ENCODE results near the gene CMSS1.
"Not testable (repeated sequence)": the region's sequence is repeated elsewhere in the genome, so short reads cannot be mapped to it uniquely, and the experiment has no call there.

The CMSS1 gene

DNA sequence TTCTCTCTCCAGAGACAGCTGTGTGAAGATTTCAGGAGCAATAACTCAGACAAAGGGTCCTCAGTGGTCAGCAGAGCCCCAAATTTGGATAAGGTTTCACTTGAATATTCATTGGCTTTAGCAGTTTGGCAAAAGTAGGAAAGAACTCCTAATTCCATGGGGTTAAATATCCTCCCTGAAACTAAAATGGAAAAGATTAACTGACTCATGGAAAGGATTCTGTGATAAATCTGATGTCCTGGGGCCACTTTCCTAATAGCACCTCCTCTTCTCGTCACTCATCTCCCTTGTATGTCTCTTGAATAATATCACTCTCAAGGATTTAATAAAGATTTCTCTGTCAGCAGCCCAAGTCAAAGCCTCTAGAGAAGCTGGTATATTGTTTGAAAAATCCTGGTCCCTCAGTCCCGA is 409.9 kb downstream of the CMSS1 start:
- no peak for DNase-seq (ENCODE audit: low spot score)

DNA sequence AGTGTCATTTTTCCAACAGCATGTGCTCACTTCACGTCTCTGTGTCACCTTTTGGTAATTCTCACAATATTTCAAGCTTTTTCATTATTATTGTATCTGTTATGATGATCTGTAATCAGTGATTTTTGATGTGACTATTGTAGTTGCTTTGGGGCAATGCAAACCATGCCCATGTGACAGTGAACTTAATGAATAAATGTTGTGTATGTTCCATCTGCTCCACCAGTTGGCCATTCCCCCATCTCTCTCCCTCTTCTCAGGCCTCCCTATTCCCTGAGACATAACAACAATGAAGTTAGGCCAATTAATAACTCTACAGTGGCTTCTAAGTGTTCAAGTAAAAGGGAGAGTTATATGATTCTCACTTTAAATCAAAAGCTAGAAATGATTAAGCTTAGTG is 410.6 kb downstream of the CMSS1 start:
- DNase-seq (ENCODE audit: low spot score): no peak

DNA sequence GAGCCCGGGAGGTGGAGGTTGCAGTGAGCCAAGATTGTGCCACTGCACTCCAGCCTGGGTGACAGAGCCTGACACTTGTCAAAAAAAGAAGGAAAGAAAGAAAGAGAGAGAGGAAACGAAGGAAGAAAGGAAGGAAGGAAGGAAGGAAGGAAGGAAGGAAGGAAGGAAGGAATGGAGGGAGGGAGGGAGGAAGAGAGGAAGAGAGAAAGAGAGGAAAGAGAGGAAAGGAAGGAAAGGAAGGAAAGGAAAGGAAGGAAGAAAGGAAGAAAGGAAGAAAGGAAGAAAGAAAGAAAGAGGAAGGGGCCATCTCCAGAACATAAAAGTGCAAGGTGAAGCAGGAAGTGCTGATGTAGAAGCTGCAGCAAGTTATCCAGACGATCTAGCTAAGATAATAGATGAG is 411.5 kb downstream of the CMSS1 start:
- DNase-seq (ENCODE audit: low spot score): not testable (repeated sequence)

DNA sequence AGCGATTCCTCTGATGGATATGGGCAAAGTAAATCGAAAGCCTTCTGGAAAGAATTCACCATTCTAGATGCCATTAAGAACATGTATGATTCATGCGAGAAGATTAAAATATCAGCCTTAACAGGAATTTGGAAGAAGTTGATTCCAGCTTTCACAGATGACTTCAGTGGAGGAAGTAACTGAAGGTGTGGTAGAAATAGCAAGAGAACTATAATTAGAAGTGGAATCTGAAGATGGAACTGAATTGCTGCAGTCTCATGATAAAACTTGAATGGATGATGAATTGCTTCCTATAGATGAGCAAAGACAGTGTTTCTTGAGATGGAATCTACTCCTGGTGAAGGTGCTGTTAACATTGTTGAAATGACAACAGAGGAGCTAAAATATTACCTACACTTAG is 413.0 kb downstream of the CMSS1 start:
- no peak for DNase-seq (ENCODE audit: low spot score)

All from D341Med (cell line).